ENCODE results near the gene DNAH3. TPM values are rescaled to one million over a fixed set of nuclear protein-coding genes. Genes with fewer than 3 reads are reported as not detected.
A peak's percentile ranks its signal among the peaks of the same experiment; 100 is the strongest.

The DNAH3 gene
- total and polyA plus RNA-seq, 2 of the 13 experiments (the other 11 are each of a cell fraction or from before 2014, with no cell fraction given), result 0.07 to 0.08 TPM

DNA sequence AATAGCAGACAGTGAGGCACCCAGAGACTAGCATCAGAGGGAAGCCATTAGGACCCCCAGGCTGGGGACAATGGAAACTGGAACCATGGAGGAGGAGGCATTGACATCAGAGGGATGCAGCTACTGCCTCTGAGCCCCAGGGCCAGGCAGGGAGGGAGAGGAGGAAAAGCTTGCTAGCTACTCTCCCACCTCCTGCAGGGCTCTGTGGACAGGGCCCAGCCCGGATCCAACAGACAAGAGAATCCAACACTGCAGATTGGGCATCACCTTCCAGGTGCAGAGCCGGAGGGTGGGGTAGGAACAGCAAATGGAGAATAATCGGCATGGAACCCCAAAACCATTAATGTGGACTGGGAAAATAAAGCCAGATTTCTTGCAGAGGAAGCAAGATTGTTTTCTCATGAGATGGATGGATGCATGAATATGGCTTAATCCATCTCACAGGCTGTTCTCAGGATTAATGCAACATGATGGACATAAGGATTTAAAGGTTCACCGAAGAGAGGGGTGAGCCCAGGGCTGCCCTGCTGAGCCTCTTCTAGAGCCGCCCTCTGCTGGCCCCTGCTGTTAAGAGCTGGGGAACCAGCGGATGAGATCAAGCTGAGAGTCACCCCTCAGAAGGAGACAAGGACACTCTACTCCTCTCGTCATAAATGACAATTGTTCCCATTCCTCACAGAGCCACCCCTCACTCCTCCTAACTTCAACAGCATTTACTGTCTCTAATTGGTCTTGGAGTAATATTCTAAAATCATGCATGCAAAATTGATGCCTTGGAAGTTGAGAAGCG lies 48.8 kb downstream of the DNAH3 start (continued):
- TF ChIP-seq, protein P1, sequence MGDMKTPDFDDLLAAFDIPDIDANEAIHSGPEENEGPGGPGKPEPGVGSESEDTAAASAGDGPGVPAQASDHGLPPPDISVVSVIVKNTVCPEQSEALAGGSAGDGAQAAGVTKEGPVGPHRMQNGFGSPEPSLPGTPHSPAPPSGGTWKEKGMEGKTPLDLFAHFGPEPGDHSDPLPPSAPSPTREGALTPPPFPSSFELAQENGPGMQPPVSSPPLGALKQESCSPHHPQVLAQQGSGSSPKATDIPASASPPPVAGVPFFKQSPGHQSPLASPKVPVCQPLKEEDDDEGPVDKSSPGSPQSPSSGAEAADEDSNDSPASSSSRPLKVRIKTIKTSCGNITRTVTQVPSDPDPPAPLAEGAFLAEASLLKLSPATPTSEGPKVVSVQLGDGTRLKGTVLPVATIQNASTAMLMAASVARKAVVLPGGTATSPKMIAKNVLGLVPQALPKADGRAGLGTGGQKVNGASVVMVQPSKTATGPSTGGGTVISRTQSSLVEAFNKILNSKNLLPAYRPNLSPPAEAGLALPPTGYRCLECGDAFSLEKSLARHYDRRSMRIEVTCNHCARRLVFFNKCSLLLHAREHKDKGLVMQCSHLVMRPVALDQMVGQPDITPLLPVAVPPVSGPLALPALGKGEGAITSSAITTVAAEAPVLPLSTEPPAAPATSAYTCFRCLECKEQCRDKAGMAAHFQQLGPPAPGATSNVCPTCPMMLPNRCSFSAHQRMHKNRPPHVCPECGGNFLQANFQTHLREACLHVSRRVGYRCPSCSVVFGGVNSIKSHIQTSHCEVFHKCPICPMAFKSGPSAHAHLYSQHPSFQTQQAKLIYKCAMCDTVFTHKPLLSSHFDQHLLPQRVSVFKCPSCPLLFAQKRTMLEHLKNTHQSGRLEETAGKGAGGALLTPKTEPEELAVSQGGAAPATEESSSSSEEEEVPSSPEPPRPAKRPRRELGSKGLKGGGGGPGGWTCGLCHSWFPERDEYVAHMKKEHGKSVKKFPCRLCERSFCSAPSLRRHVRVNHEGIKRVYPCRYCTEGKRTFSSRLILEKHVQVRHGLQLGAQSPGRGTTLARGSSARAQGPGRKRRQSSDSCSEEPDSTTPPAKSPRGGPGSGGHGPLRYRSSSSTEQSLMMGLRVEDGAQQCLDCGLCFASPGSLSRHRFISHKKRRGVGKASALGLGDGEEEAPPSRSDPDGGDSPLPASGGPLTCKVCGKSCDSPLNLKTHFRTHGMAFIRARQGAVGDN (CRISPR knock-in tag; IDR thresholded peaks at IDR 0.05), result no peak
- TF ChIP-seq ZNF761 (CRISPR knock-in tag; conservative IDR thresholded peaks at IDR 0.05) (no peak), AGO1 (IDR thresholded peaks at IDR 0.05; ENCODE audit: low read depth, low read length, poor library complexity, severe bottlenecking) (no peak), YY1 (IDR thresholded peaks at IDR 0.05; ENCODE audit: insufficient read depth, insufficient replicate concordance, low read depth, low read length) (no peak), NR2F6 (IDR thresholded peaks at IDR 0.05) (no peak), NR2F6 (CRISPR knock-in tag; IDR thresholded peaks at IDR 0.05) (0 out of 2 replicates have a peak, but pooled peaks have one; percentile 6), ZNF224 (CRISPR knock-in tag; IDR thresholded peaks at IDR 0.05) (no peak), KDM2A (CRISPR knock-in tag; IDR thresholded peaks at IDR 0.05; ENCODE audit: borderline replicate concordance, low read depth) (0 out of 2 replicates have a peak, but pooled peaks have one; percentile 25), EP300 (IDR thresholded peaks at IDR 0.05; ENCODE audit: low read depth in 2 of 2, low read length in 2 of 2) (no peak), EP300 (CRISPR knock-in tag; IDR thresholded peaks at IDR 0.05; ENCODE audit: borderline replicate concordance) (no peak), RAD21 (CRISPR knock-in tag; IDR thresholded peaks at IDR 0.05) (peak; percentile 66), SNRNP70 (IDR thresholded peaks at IDR 0.05; ENCODE audit: low read depth, low read length) (no peak)
- TF ChIP-seq, protein P2, sequence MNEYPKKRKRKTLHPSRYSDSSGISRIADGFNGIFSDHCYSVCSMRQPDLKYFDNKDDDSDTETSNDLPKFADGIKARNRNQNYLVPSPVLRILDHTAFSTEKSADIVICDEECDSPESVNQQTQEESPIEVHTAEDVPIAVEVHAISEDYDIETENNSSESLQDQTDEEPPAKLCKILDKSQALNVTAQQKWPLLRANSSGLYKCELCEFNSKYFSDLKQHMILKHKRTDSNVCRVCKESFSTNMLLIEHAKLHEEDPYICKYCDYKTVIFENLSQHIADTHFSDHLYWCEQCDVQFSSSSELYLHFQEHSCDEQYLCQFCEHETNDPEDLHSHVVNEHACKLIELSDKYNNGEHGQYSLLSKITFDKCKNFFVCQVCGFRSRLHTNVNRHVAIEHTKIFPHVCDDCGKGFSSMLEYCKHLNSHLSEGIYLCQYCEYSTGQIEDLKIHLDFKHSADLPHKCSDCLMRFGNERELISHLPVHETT (CRISPR knock-in tag; conservative IDR thresholded peaks at IDR 0.05), result no peak
- TF ChIP-seq, protein P3, sequence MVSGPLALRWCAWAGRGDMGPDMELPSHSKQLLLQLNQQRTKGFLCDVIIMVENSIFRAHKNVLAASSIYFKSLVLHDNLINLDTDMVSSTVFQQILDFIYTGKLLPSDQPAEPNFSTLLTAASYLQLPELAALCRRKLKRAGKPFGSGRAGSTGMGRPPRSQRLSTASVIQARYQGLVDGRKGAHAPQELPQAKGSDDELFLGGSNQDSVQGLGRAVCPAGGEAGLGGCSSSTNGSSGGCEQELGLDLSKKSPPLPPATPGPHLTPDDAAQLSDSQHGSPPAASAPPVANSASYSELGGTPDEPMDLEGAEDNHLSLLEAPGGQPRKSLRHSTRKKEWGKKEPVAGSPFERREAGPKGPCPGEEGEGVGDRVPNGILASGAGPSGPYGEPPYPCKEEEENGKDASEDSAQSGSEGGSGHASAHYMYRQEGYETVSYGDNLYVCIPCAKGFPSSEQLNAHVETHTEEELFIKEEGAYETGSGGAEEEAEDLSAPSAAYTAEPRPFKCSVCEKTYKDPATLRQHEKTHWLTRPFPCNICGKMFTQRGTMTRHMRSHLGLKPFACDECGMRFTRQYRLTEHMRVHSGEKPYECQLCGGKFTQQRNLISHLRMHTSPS (CRISPR knock-in tag; IDR thresholded peaks at IDR 0.05; ENCODE audit: low read depth), result no peak
- TF ChIP-seq, protein P4, sequence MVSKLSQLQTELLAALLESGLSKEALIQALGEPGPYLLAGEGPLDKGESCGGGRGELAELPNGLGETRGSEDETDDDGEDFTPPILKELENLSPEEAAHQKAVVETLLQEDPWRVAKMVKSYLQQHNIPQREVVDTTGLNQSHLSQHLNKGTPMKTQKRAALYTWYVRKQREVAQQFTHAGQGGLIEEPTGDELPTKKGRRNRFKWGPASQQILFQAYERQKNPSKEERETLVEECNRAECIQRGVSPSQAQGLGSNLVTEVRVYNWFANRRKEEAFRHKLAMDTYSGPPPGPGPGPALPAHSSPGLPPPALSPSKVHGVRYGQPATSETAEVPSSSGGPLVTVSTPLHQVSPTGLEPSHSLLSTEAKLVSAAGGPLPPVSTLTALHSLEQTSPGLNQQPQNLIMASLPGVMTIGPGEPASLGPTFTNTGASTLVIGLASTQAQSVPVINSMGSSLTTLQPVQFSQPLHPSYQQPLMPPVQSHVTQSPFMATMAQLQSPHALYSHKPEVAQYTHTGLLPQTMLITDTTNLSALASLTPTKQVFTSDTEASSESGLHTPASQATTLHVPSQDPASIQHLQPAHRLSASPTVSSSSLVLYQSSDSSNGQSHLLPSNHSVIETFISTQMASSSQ (IDR thresholded peaks at IDR 0.05; ENCODE audit: low read depth), result no peak
- TF ChIP-seq, protein P4 (CRISPR knock-in tag; IDR thresholded peaks at IDR 0.05; ENCODE audit: borderline replicate concordance), result no peak

Measured in HepG2 (cell line).